HL-60 (cell line): Measurements from ENCODE around the gene NBPF1.
"Not testable (repeated sequence)": the region's sequence is repeated elsewhere in the genome, so short reads cannot be mapped to it uniquely, and the experiment has no call there.

Experiments
- DNase-seq, 2 experiments: peaks; one replicate each; pipeline ENCODE4 v3.0.0-alpha.2; 2010 to 2020; ENCODE audit warnings: low read depth in 1 of 2, low spot score in 1 of 2
- H3K27ac ChIP-seq: fragments of 250-450 bp; sonication (Bioruptor Pico); replicated peaks from 2 replicates; pipeline ENCODE4 v1.5.1; 2020; ENCODE audit warnings: mild to moderate bottlenecking, moderate library complexity
- H3K27me3 ChIP-seq: fragments of 250-450 bp; sonication (Bioruptor Pico); 2 replicates; pipeline ENCODE4 v1.5.1; 2021; ENCODE audit warnings: mild to moderate bottlenecking, moderate library complexity; ENCODE audit not compliant: insufficient read depth, poor library complexity, severe bottlenecking
- H3K4me3 ChIP-seq: replicated peaks from 2 replicates; pipeline ENCODE4 v1.5.1; 2011; ENCODE audit warnings: mild to moderate bottlenecking, control low read depth, low read length; ENCODE audit not compliant: insufficient read depth
- SPI1 ChIP-seq: IDR thresholded peaks from 2 replicates; pipeline ENCODE4 v1.6.1; 2012; ENCODE audit warnings: low read depth, mild to moderate bottlenecking, borderline replicate concordance

NBPF1 gene

GRCh38 chr1:16540421-16540893 is 72.9 kb downstream of the NBPF1 start:
- H3K4me3 ChIP-seq, H3K27me3 ChIP-seq: not testable (repeated sequence)
- TF ChIP-seq SPI1: peak; percentile 49; the same call in 1 of the 2 replicates
- H3K27ac ChIP-seq: peak overlapping the region; percentile 62
- DNase-seq: peak; percentile 23 to 80

GRCh38 chr1:16537528-16537927 is 75.8 kb downstream of the NBPF1 start:
- not testable (repeated sequence) for H3K27me3 ChIP-seq, H3K27ac ChIP-seq, DNase-seq, H3K4me3 ChIP-seq

DNA sequence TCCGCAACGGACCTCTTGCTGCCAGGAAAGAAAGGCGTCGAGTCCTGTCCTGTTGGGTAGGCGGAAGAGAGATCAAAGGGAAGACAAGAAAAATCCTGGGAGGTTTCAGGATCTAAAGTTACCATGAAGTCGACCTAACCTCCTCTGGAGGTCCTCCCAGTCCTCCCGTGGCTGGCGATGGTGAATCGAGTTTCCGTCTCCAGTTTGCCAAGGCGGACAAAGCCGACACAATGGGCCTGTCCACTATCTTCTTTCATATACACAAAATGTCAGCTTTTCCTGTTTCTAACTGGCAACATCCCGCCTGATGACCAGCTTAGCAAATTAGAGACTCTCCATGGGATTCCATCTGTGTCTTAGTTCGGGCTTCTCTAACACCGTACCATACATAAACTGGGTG is 76.6 kb downstream of the NBPF1 start:
- not testable (repeated sequence) for DNase-seq, H3K27ac ChIP-seq, H3K4me3 ChIP-seq, H3K27me3 ChIP-seq

GRCh38 chr1:16535898-16536297 is 77.5 kb downstream of the NBPF1 start:
- not testable (repeated sequence) for H3K27me3 ChIP-seq, DNase-seq, H3K4me3 ChIP-seq, H3K27ac ChIP-seq

- H3K27me3 ChIP-seq, DNase-seq, H3K4me3 ChIP-seq, H3K27ac ChIP-seq: not testable (repeated sequence)
Measured at GRCh38 chr1:16535487-16535886, 77.9 kb downstream of the NBPF1 start.

DNA sequence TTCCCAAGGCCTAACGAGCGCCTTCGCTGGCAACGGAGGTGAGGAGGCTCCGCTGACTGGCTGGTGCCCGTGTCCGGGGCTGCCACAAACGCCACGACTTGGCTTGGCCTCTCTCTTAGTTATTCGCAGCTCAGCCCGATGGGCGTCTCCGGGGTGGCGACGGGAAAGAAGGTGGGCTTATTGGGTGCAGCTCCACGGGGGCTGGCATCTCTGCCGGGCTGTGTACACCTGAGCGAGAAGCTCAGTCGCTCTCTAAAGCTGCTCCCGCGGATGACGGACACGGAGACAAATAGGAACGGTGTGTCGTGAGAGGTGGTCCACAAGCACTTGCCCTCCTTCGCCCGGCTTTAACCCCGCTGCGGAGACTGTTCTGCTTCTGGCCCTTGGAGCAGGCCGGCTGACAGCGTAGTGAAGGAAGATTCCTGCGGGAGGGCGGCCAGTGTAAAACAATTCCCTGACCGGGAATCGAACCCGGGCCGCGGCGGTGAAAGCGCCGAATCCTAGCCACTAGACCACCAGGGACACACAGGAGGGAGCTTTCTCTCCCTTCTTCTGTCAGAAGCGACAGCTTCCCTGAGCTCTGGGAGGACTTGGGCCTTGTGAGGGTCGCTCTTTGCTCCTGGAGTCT is 78.4 kb downstream of the NBPF1 start:
- H3K27ac ChIP-seq, DNase-seq, H3K27me3 ChIP-seq, H3K4me3 ChIP-seq: not testable (repeated sequence)

DNA sequence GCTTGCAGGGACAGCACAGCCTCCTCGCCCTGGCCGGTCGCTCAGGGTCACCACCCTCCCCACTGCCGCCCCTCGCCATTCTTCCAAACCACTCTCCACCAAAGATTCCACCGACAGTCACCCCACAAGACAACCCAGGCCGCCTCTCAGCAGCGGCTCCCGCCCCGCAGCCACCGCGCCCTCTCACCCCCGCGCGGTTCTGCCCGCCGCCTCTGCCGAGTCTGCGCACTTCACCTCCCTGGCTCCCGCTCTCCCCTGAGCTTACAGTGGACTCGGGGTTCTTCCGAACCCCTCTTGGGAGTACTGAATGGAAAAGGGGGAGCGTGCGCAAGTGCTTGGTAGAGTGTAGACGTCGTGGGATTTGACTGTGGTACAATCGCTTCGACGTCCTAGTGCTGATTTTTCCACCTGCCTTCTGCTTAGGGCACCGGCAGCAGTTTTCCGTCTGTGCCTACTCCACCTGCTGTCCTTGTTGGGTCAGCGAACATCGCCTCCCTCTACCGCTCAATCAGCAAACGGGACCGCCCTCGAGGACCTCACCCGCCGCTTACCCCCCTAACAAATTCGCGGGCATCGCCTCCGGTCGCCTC is 79.0 kb downstream of the NBPF1 start:
- not testable (repeated sequence) for H3K27me3 ChIP-seq, H3K4me3 ChIP-seq, H3K27ac ChIP-seq, DNase-seq

- not testable (repeated sequence) for H3K27ac ChIP-seq, H3K4me3 ChIP-seq, DNase-seq, H3K27me3 ChIP-seq
Measured at GRCh38 chr1:16532235-16532991, 81.0 kb downstream of the NBPF1 start.

DNA sequence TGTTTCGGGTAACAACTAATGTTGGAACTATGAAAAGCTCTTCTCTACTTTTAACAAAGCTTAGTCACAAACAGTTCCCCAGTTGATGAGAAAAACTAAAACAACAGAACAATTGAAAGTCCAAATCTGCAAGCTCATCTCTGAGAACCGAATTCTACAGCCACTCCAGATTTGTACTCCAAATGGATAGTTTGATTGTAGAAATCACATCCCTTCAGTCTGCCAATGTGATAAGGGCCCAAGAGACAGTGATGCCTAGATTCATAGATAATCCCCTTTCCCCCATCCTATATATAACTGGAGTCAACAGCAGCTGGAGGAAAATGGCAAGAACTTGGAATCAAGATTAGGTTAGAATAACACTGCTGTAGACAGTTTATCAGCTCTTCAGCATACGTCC is 85.0 kb downstream of the NBPF1 start:
- H3K27me3 ChIP-seq, H3K4me3 ChIP-seq, H3K27ac ChIP-seq, DNase-seq: not testable (repeated sequence)

- H3K27me3 ChIP-seq, DNase-seq: not testable (repeated sequence)
Measured at GRCh38 chr1:16525769-16526168, 87.6 kb downstream of the NBPF1 start.

GRCh38 chr1:16521679-16522078 is 91.7 kb downstream of the NBPF1 start:
- not testable (repeated sequence) for H3K27me3 ChIP-seq, H3K4me3 ChIP-seq, H3K27ac ChIP-seq, DNase-seq

More at GRCh38 chr1:16525769-16526168, 87.6 kb downstream of the NBPF1 start:
- not testable (repeated sequence) for H3K27ac ChIP-seq, H3K4me3 ChIP-seq
